Vagina (tissue), 2 donors: ENCODE measurements around the gene MTERF4. TPM values are rescaled to one million over a fixed set of nuclear protein-coding genes. Genes with fewer than 3 reads are reported as not detected.

Source experiments
- DNase-seq, 2 donors: peaks; one replicate each; pipeline ENCODE4 v3.0.0-alpha.2; 2017; ENCODE audit errors: extremely low spot score in 2 of 2
- H3K27ac ChIP-seq: fragments of 200-600 bp; sonication (generic); one replicate; pipeline ENCODE4 v1.5.1; 2019
- H3K27me3 ChIP-seq: fragments of 200-600 bp; sonication (generic); one replicate; pipeline ENCODE4 v1.5.1; 2019
- H3K36me3 ChIP-seq, 2 donors: fragments of 200-600 bp; sonication (generic); one replicate each; pipeline ENCODE4 v1.5.1; 2017 to 2019
- H3K4me1 ChIP-seq: fragments of 200-600 bp; sonication (generic); one replicate; pipeline ENCODE4 v1.5.1; 2019
- H3K4me3 ChIP-seq, 2 donors: fragments of 200-600 bp; sonication (generic); 1 replicate in 1 of 2; 2 replicates in 1 of 2; pipeline ENCODE4 v1.5.1; 2016 to 2019
- H3K9me3 ChIP-seq: fragments of 200-600 bp; sonication (generic); one replicate; pipeline ENCODE4 v1.5.1; 2019
- POLR2A ChIP-seq, 2 donors: fragments of 450-650 bp; IDR thresholded peaks; one replicate each; pipeline ENCODE4 v1.6.1; 2017; ENCODE audit warnings: antibody characterized with exemption in 2 of 2, mild to moderate bottlenecking in 2 of 2, moderate library complexity in 2 of 2
- POLR2AphosphoS5 ChIP-seq, 2 donors: sonication (generic); formaldehyde crosslinking; IDR thresholded peaks; one replicate each; pipeline ENCODE4 v1.9.0; 2017; ENCODE audit warnings: antibody characterized with exemption in 2 of 2, mild to moderate bottlenecking in 2 of 2, low read depth in 1 of 2; ENCODE audit not compliant: insufficient read depth in 1 of 2
- intact Hi-C: fragments of 100-400 bp; cut with DNase I; formaldehyde crosslinking; loops from one replicate; pipeline ENCODE4 v1.15.1; 2023
- total RNA-seq: library from RNA; depleted of rRNA; stranded (reverse); fragments of >200 nt; gene quantifications from one replicate; pipeline ENCODE4 v1.2.3, GENCODE V29; 2016
- TF ChIP-seq, protein P1 (sequence below), 3 experiments: fragments of 450-650 bp in 2 of 3; fragments of 200-600 bp in 1 of 3; sonication (generic) in 1 of 3; IDR thresholded peaks; one replicate each; pipeline ENCODE4 v1.5.1; 2017 to 2019; ENCODE audit warnings: antibody characterized with exemption in 3 of 3, mild to moderate bottlenecking in 2 of 3, moderate library complexity in 2 of 3

The MTERF4 gene
- total RNA-seq, 1 donor from 2014 or later, result 30.2 TPM

GRCh38 chr2:241118737-241119505 lies 16.8 kb upstream of the MTERF4 start:
- intact Hi-C loops, result no loop called here
- no peaks in the 10 kb centered on the region for H3K27me3 ChIP-seq
- no peak for DNase-seq
- no peak overlapping the region for H3K27ac ChIP-seq
- no peaks in the 10 kb centered on the region for H3K36me3 ChIP-seq
- H3K4me3 ChIP-seq, result no peak overlapping the region
- no peaks in the 10 kb centered on the region for H3K4me1 ChIP-seq
- H3K9me3 ChIP-seq, result no peaks in the 10 kb centered on the region
- no peak for TF ChIP-seq POLR2A (IDR thresholded peaks at IDR 0.05)
- TF ChIP-seq, protein P1, sequence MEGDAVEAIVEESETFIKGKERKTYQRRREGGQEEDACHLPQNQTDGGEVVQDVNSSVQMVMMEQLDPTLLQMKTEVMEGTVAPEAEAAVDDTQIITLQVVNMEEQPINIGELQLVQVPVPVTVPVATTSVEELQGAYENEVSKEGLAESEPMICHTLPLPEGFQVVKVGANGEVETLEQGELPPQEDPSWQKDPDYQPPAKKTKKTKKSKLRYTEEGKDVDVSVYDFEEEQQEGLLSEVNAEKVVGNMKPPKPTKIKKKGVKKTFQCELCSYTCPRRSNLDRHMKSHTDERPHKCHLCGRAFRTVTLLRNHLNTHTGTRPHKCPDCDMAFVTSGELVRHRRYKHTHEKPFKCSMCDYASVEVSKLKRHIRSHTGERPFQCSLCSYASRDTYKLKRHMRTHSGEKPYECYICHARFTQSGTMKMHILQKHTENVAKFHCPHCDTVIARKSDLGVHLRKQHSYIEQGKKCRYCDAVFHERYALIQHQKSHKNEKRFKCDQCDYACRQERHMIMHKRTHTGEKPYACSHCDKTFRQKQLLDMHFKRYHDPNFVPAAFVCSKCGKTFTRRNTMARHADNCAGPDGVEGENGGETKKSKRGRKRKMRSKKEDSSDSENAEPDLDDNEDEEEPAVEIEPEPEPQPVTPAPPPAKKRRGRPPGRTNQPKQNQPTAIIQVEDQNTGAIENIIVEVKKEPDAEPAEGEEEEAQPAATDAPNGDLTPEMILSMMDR (IDR thresholded peaks at IDR 0.05), result no peak
- no peak for TF ChIP-seq POLR2AphosphoS5 (IDR thresholded peaks at IDR 0.05; ENCODE audit: insufficient read depth in 1 of 2, low read depth in 1 of 2)

DNA sequence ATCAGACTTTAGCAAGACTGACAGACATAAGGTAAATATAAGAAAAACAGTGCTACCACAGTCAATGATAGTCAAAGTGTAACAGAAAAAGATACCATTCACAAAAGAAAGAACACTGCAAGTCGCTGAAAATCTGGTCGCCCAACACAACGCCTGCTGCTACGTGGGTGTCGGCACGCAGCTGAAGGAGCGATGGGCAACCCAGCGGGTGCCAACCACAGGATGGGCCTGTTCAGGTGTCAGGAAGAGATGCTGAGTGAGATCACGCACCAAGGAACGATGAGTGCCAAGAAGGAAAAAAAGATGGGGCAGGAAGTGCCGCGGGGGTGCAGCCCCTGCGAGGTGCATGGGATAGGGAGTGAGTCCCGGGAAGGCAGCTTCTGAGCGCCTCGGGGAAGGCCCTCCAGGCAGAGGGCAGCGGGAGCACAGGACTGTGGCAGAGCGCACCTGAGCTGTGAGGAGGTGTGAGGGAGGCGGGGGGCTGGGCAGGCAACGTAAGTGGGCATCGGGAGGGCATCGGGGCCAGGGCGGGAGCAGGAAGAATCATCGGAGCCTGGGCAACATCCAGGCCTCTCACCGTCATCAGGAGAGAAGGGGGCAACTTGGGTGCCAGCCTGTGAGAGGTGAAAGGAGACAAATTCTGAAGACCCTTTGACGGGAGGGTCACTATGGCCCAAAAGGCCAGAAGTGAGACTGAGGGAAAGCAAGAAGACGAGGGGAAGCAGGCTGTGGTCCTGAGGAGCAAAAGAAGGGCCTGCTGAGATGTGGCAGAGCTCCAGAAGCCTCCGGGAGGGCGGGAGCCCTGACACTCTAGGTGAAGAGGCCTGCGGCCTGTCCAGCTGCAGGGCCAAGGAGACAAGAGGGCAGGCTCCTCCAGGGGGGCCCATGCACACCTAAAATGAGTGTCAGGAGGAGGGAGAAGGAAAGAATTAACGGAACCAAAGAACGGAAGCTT lies 14.8 kb upstream of the MTERF4 start:
- Histone ChIP-seq H3K9me3 (no peaks in the 10 kb centered on the region), H3K4me1 (no peaks in the 10 kb centered on the region), H3K4me3 (no peak overlapping the region), H3K27ac (no peak overlapping the region), H3K36me3 (no peaks in the 10 kb centered on the region), H3K27me3 (no peaks in the 10 kb centered on the region)
- no peak for DNase-seq
- TF ChIP-seq POLR2A (IDR thresholded peaks at IDR 0.05) (no peak), POLR2AphosphoS5 (IDR thresholded peaks at IDR 0.05; ENCODE audit: insufficient read depth in 1 of 2, low read depth in 1 of 2) (no peak)
- TF ChIP-seq, protein P1 (IDR thresholded peaks at IDR 0.05), result no peak
- intact Hi-C loops, result no loop called here

- Histone ChIP-seq H3K36me3 (no peaks in the 10 kb centered on the region), H3K27me3 (no peaks in the 10 kb centered on the region), H3K4me3 (no peak overlapping the region), H3K9me3 (no peaks in the 10 kb centered on the region), H3K27ac (no peak overlapping the region), H3K4me1 (no peaks in the 10 kb centered on the region)
- no peak for DNase-seq
- intact Hi-C loops, result no loop called here
- TF ChIP-seq, protein P1 (IDR thresholded peaks at IDR 0.05), result no peak
- TF ChIP-seq POLR2A (IDR thresholded peaks at IDR 0.05) (no peak), POLR2AphosphoS5 (IDR thresholded peaks at IDR 0.05; ENCODE audit: insufficient read depth in 1 of 2, low read depth in 1 of 2) (no peak)
Measured at GRCh38 chr2:241115361-241115760, 13.3 kb upstream of the MTERF4 start.

DNA sequence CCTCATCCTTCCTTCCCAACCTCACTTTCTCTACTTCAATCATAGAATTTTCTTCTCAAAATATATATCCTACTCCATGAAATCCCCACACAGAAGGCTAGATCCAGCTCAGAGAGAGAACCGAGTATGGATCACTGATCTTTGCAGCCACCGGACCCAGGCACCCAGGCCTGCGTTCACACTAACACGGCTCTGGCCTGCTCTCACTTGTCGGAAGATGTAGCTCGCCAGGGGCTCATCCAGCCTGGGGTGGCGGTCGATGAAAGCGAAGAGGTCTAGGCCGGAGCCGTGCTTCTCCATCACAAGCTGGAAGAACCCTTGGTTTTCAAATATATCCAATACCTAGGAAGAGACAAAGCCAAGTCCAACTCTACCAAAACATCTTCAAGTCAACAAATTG lies 12.7 kb upstream of the MTERF4 start:
- intact Hi-C loops, result no loop called here
- no peak for TF ChIP-seq POLR2A (IDR thresholded peaks at IDR 0.05)
- TF ChIP-seq, protein P1 (IDR thresholded peaks at IDR 0.05), result no peak
- no peak for TF ChIP-seq POLR2AphosphoS5 (IDR thresholded peaks at IDR 0.05; ENCODE audit: insufficient read depth in 1 of 2, low read depth in 1 of 2)
- no peak overlapping the region for H3K4me3 ChIP-seq
- H3K27me3 ChIP-seq, result no peaks in the 10 kb centered on the region
- no peaks in the 10 kb centered on the region for H3K4me1 ChIP-seq
- no peaks in the 10 kb centered on the region for H3K9me3 ChIP-seq
- H3K27ac ChIP-seq, result no peak overlapping the region
- DNase-seq, result no peak
- no peaks in the 10 kb centered on the region for H3K36me3 ChIP-seq
